ENCODE data around the gene PANX1. TPM values are rescaled to one million over a fixed set of nuclear protein-coding genes. Genes with fewer than 3 reads are reported as not detected.

Gene PANX1
- total RNA-seq, 3 donors from 2014 or later (not counting 1 experiment from before 2014, with no cell fraction given) = 8.6 to 13.6 (median 13.4) TPM

GRCh38 chr11:94134651-94135512 lies 6.2 kb downstream of the PANX1 start:
- H3K27me3 Mint-ChIP-seq (ENCODE audit: low read depth in 2 of 2) = no peaks in the 10 kb centered on the region
- peaks cover 38% of the 10 kb centered on the region for H3K4me1 ChIP-seq (ENCODE audit: control insufficient read depth, insufficient read depth, low read length)
- ATAC-seq (peak in 1 of 3 donors; percentile 11), DNase-seq (peak in 1 of 2 donors; percentile 12)
- no peak for TF ChIP-seq CTCF (IDR thresholded peaks at IDR 0.05)
- H3K36me3 ChIP-seq (ENCODE audit: control insufficient read depth, insufficient read depth, low read length) = no peaks in the 10 kb centered on the region
- H3K27ac Mint-ChIP-seq = no peak overlapping the region
- no peak overlapping the region for H3K4me3 Mint-ChIP-seq
- no peaks in the 10 kb centered on the region for H3K36me3 Mint-ChIP-seq
- H3K27me3 ChIP-seq (ENCODE audit: control insufficient read depth, insufficient read depth, low read length) = no peaks in the 10 kb centered on the region
- peaks cover 4% of the 10 kb centered on the region for H3K9me3 ChIP-seq (ENCODE audit: control insufficient read depth, insufficient read depth, low read length)
- 76% methylated on average over 10 of the region's 10 CpGs for WGBS (ENCODE audit: insufficient coverage)
- peaks cover 2% of the 10 kb centered on the region in 2 donors for H3K9me3 Mint-ChIP-seq
- H3K27ac ChIP-seq (ENCODE audit: low read length) = no peak overlapping the region
- H3K4me1 Mint-ChIP-seq = peaks cover 49 to 51% of the 10 kb centered on the region in 2 donors
- no peak overlapping the region for H3K4me3 ChIP-seq (ENCODE audit: low read length)
- intact Hi-C loops (cut with micrococcal nuclease) = no loop called here

GRCh38 chr11:94139416-94139815 lies 10.8 kb downstream of the PANX1 start:
- DNase-seq (no peak), ATAC-seq (no peak)
- intact Hi-C loops (cut with micrococcal nuclease) = no loop called here
- Histone ChIP-seq H3K27me3 (ENCODE audit: control insufficient read depth, insufficient read depth, low read length) (no peaks in the 10 kb centered on the region), H3K4me3 (ENCODE audit: low read length) (no peak overlapping the region), H3K9me3 (ENCODE audit: control insufficient read depth, insufficient read depth, low read length) (peaks cover 4% of the 10 kb centered on the region), H3K4me1 (ENCODE audit: control insufficient read depth, insufficient read depth, low read length) (peaks cover 25% of the 10 kb centered on the region), H3K27ac (ENCODE audit: low read length) (no peak overlapping the region), H3K36me3 (ENCODE audit: control insufficient read depth, insufficient read depth, low read length) (no peaks in the 10 kb centered on the region)
- WGBS (ENCODE audit: insufficient coverage) = 98% methylated on average over 4 of the region's 4 CpGs
- peaks cover 64 to 66% of the 10 kb centered on the region in 2 donors for H3K4me1 Mint-ChIP-seq
- no peak for TF ChIP-seq CTCF (IDR thresholded peaks at IDR 0.05)
- peaks cover 2% of the 10 kb centered on the region in 2 donors for H3K9me3 Mint-ChIP-seq
- no peaks in the 10 kb centered on the region for H3K27me3 Mint-ChIP-seq (ENCODE audit: low read depth in 2 of 2)
- H3K36me3 Mint-ChIP-seq = no peaks in the 10 kb centered on the region
- no peak overlapping the region for H3K4me3 Mint-ChIP-seq
- no peak overlapping the region for H3K27ac Mint-ChIP-seq

GRCh38 chr11:94140154-94140655 lies 11.6 kb downstream of the PANX1 start:
- 87% methylated on average over 2 of the region's 2 CpGs for WGBS (ENCODE audit: insufficient coverage)
- peaks cover 21% of the 10 kb centered on the region for H3K4me1 ChIP-seq (ENCODE audit: control insufficient read depth, insufficient read depth, low read length)
- Mint-ChIP-seq H3K9me3 (peaks cover 2% of the 10 kb centered on the region in 2 donors), H3K4me1 (peaks cover 64 to 69% of the 10 kb centered on the region in 2 donors), H3K4me3 (no peak overlapping the region), H3K27ac (no peak overlapping the region), H3K27me3 (ENCODE audit: low read depth in 2 of 2) (no peaks in the 10 kb centered on the region), H3K36me3 (no peaks in the 10 kb centered on the region)
- H3K27me3 ChIP-seq (ENCODE audit: control insufficient read depth, insufficient read depth, low read length) = no peaks in the 10 kb centered on the region
- H3K27ac ChIP-seq (ENCODE audit: low read length) = no peak overlapping the region
- H3K4me3 ChIP-seq (ENCODE audit: low read length) = no peak overlapping the region
- DNase-seq (no peak), ATAC-seq (no peak)
- intact Hi-C loops (cut with micrococcal nuclease) = no loop called here
- no peaks in the 10 kb centered on the region for H3K36me3 ChIP-seq (ENCODE audit: control insufficient read depth, insufficient read depth, low read length)
- TF ChIP-seq CTCF (IDR thresholded peaks at IDR 0.05) = no peak
- peaks cover 4% of the 10 kb centered on the region for H3K9me3 ChIP-seq (ENCODE audit: control insufficient read depth, insufficient read depth, low read length)
